Activated T-cell treated with anti-CD3 and anti-CD28 coated beads, Interleukin-2, amount 50 U/mL, for 72 hours (primary cell): ENCODE measurements around the gene LCMT1. TPM values are rescaled to one million over a fixed set of nuclear protein-coding genes. Genes with fewer than 3 reads are reported as not detected.

Source experiments
- ATAC-seq, 2 donors: fragments of 150-1000 bp; cut with Tn5 transposase; replicated peaks in 1 of 2; 2 replicates each; pipeline ENCODE4 v1.10.0; 2021; ENCODE audit warnings: moderate library complexity in 2 of 2, mild to moderate bottlenecking in 1 of 2
- DNase-seq, 2 donors: peaks; one replicate each; pipeline ENCODE4 v3.0.0; 2021 to 2022; ENCODE audit warnings: mixed read lengths in 1 of 2
- H3K27ac Mint-ChIP-seq: one replicate; pipeline ENCODE4 v1.8.0; 2022; ENCODE audit warnings: mild to moderate bottlenecking, moderate library complexity, mixed read lengths
- H3K27me3 Mint-ChIP-seq: one replicate; pipeline ENCODE4 v1.8.0; 2022; ENCODE audit warnings: low read depth, mixed read lengths
- H3K36me3 Mint-ChIP-seq, 2 donors: one replicate each; pipeline ENCODE4 v1.8.0; 2022; ENCODE audit warnings: mixed read lengths in 2 of 2, mild to moderate bottlenecking in 1 of 2; ENCODE audit not compliant: insufficient read depth in 2 of 2
- H3K4me1 Mint-ChIP-seq: one replicate; pipeline ENCODE4 v1.8.0; 2022; ENCODE audit warnings: low read depth, mixed read lengths
- H3K4me3 Mint-ChIP-seq, 2 donors: one replicate each; pipeline ENCODE4 v1.8.0; 2022; ENCODE audit warnings: mild to moderate bottlenecking in 2 of 2, mixed read lengths in 2 of 2, moderate library complexity in 2 of 2
- H3K9me3 Mint-ChIP-seq, 2 donors: one replicate each; pipeline ENCODE4 v1.8.0; 2022; ENCODE audit warnings: mixed read lengths in 2 of 2
- total RNA-seq, 2 donors: library from RNA; stranded (reverse); gene quantifications; one replicate each; pipeline ENCODE4 v1.2.3, GENCODE V29; 2022

Gene LCMT1
- total RNA-seq, 2 donors from 2014 or later: 43.7 to 50.1 TPM

GRCh38 chr16:25135254-25135878 lies 23.8 kb downstream of the LCMT1 start:
- H3K9me3 Mint-ChIP-seq: no peaks in the 10 kb centered on the region
- H3K4me1 Mint-ChIP-seq: no peaks in the 10 kb centered on the region
- H3K4me3 Mint-ChIP-seq: no peak overlapping the region
- H3K27me3 Mint-ChIP-seq: no peaks in the 10 kb centered on the region
- peaks cover 4% of the 10 kb centered on the region in 2 donors for H3K36me3 Mint-ChIP-seq
- DNase-seq (no peak), ATAC-seq (no peak)
- no peak overlapping the region for H3K27ac Mint-ChIP-seq

GRCh38 chr16:25138130-25138529 lies 26.6 kb downstream of the LCMT1 start:
- H3K9me3 Mint-ChIP-seq: no peaks in the 10 kb centered on the region
- H3K4me1 Mint-ChIP-seq: no peaks in the 10 kb centered on the region
- no peak for DNase-seq
- H3K36me3 Mint-ChIP-seq: peaks cover 4 to 6% of the 10 kb centered on the region in 2 donors
- H3K27me3 Mint-ChIP-seq: no peaks in the 10 kb centered on the region
- ATAC-seq: no peak
- H3K4me3 Mint-ChIP-seq: no peak overlapping the region
- H3K27ac Mint-ChIP-seq: no peak overlapping the region

GRCh38 chr16:25140459-25140858 lies 28.9 kb downstream of the LCMT1 start:
- Mint-ChIP-seq H3K27me3 (no peaks in the 10 kb centered on the region), H3K4me3 (no peak overlapping the region), H3K9me3 (no peaks in the 10 kb centered on the region), H3K4me1 (no peaks in the 10 kb centered on the region), H3K27ac (no peak overlapping the region), H3K36me3 (peaks cover 1 to 4% of the 10 kb centered on the region in 2 donors)
- DNase-seq: no peak
- ATAC-seq: no peak

- H3K27me3 Mint-ChIP-seq: no peaks in the 10 kb centered on the region
- ATAC-seq (no peak), DNase-seq (no peak)
- no peak overlapping the region for H3K4me3 Mint-ChIP-seq
- H3K9me3 Mint-ChIP-seq: no peaks in the 10 kb centered on the region
- no peak overlapping the region for H3K27ac Mint-ChIP-seq
- H3K4me1 Mint-ChIP-seq: no peaks in the 10 kb centered on the region
- peaks cover 1 to 4% of the 10 kb centered on the region in 2 donors for H3K36me3 Mint-ChIP-seq
These were observed 30.1 kb downstream of the LCMT1 start for GRCh38 chr16:25141648-25142047.

GRCh38 chr16:25143928-25144327 lies 32.4 kb downstream of the LCMT1 start:
- no peaks in the 10 kb centered on the region for H3K27me3 Mint-ChIP-seq
- no peak overlapping the region for H3K27ac Mint-ChIP-seq
- no peak for ATAC-seq
- no peaks in the 10 kb centered on the region for H3K9me3 Mint-ChIP-seq
- H3K36me3 Mint-ChIP-seq: peaks cover 1 to 3% of the 10 kb centered on the region in 2 donors
- H3K4me1 Mint-ChIP-seq: no peaks in the 10 kb centered on the region
- no peak for DNase-seq
- no peak overlapping the region for H3K4me3 Mint-ChIP-seq

GRCh38 chr16:25148568-25149215 lies 37.1 kb downstream of the LCMT1 start:
- Mint-ChIP-seq H3K27ac (no peak overlapping the region), H3K9me3 (no peaks in the 10 kb centered on the region), H3K36me3 (no peaks in the 10 kb centered on the region), H3K4me3 (no peak overlapping the region), H3K4me1 (no peaks in the 10 kb centered on the region), H3K27me3 (no peaks in the 10 kb centered on the region)
- ATAC-seq (no peak), DNase-seq (no peak)

- Mint-ChIP-seq H3K9me3 (peaks cover 0 to 2% of the 10 kb centered on the region in 2 donors), H3K4me1 (peaks cover 23% of the 10 kb centered on the region), H3K27me3 (no peaks in the 10 kb centered on the region), H3K36me3 (peaks cover 6 to 7% of the 10 kb centered on the region in 2 donors), H3K4me3 (no peak overlapping the region), H3K27ac (no peak overlapping the region)
- DNase-seq (no peak), ATAC-seq (no peak)
These were observed 40.5 kb downstream of the LCMT1 start for GRCh38 chr16:25151996-25152395.

- ATAC-seq (peak; percentile 91 to 97), DNase-seq (peak; percentile 23 to 45)
- peaks cover 24% of the 10 kb centered on the region for H3K4me1 Mint-ChIP-seq
- H3K4me3 Mint-ChIP-seq: peak overlapping the region; percentile 3 to 42
- peaks cover 0 to 2% of the 10 kb centered on the region in 2 donors for H3K9me3 Mint-ChIP-seq
- no peaks in the 10 kb centered on the region for H3K27me3 Mint-ChIP-seq
- peaks cover 6 to 11% of the 10 kb centered on the region in 2 donors for H3K36me3 Mint-ChIP-seq
- peak overlapping the region; percentile 76 for H3K27ac Mint-ChIP-seq
These were observed 44.3 kb downstream of the LCMT1 start for GRCh38 chr16:25155553-25156460.

GRCh38 chr16:25157271-25157875 lies 45.8 kb downstream of the LCMT1 start:
- no peak for DNase-seq
- no peak for ATAC-seq
- H3K27me3 Mint-ChIP-seq: no peaks in the 10 kb centered on the region
- peaks cover 24% of the 10 kb centered on the region for H3K4me1 Mint-ChIP-seq
- peaks cover 0 to 2% of the 10 kb centered on the region in 2 donors for H3K9me3 Mint-ChIP-seq
- H3K36me3 Mint-ChIP-seq: peaks cover 6 to 11% of the 10 kb centered on the region in 2 donors
- H3K27ac Mint-ChIP-seq: no peak overlapping the region
- H3K4me3 Mint-ChIP-seq: no peak overlapping the region

- no peak overlapping the region for H3K27ac Mint-ChIP-seq
- no peak for DNase-seq
- H3K36me3 Mint-ChIP-seq: peaks cover 6 to 11% of the 10 kb centered on the region in 2 donors
These were observed 46.9 kb downstream of the LCMT1 start for GRCh38 chr16:25158401-25158800.

GRCh38 chr16:25161753-25162367 lies 50.3 kb downstream of the LCMT1 start:
- DNase-seq (no peak), ATAC-seq (no peak)
- H3K4me1 Mint-ChIP-seq: peaks cover 2% of the 10 kb centered on the region
- peaks cover 5 to 6% of the 10 kb centered on the region in 2 donors for H3K36me3 Mint-ChIP-seq
- H3K27me3 Mint-ChIP-seq: no peaks in the 10 kb centered on the region
- no peak overlapping the region for H3K27ac Mint-ChIP-seq
- H3K4me3 Mint-ChIP-seq: no peak overlapping the region
- no peaks in the 10 kb centered on the region for H3K9me3 Mint-ChIP-seq

More at GRCh38 chr16:25158401-25158800, 46.9 kb downstream of the LCMT1 start:
- no peak for ATAC-seq
- Mint-ChIP-seq H3K27me3 (no peaks in the 10 kb centered on the region), H3K4me1 (peaks cover 24% of the 10 kb centered on the region), H3K9me3 (peaks cover 0 to 2% of the 10 kb centered on the region in 2 donors), H3K4me3 (no peak overlapping the region)

- Mint-ChIP-seq H3K36me3 (peaks cover 3 to 5% of the 10 kb centered on the region in 2 donors), H3K4me1 (no peaks in the 10 kb centered on the region)
- DNase-seq: no peak
These were observed 52.1 kb downstream of the LCMT1 start for GRCh38 chr16:25163683-25164082.

More at GRCh38 chr16:25163683-25164082, 52.1 kb downstream of the LCMT1 start:
- Mint-ChIP-seq H3K4me3 (no peak overlapping the region), H3K9me3 (no peaks in the 10 kb centered on the region), H3K27me3 (no peaks in the 10 kb centered on the region), H3K27ac (no peak overlapping the region)
- no peak for ATAC-seq
